Stimulated activated CD4-positive, alpha-beta T cell treated with anti-CD3 and anti-CD28 coated beads, Interleukin-1b, Interleukin-23, amount 100 ng/mL, for 4 hours (primary cell): Measurements from ENCODE around the gene DNAJB12.
"Not testable (repeated sequence)": the region's sequence is repeated elsewhere in the genome, so short reads cannot be mapped to it uniquely, and the experiment has no call there.

Experiments used
- DNase-seq, 2 donors: peaks; one replicate each; pipeline ENCODE4 v3.0.0-alpha.2; 2020; ENCODE audit warnings: low read depth in 2 of 2

The DNAJB12 gene

DNA sequence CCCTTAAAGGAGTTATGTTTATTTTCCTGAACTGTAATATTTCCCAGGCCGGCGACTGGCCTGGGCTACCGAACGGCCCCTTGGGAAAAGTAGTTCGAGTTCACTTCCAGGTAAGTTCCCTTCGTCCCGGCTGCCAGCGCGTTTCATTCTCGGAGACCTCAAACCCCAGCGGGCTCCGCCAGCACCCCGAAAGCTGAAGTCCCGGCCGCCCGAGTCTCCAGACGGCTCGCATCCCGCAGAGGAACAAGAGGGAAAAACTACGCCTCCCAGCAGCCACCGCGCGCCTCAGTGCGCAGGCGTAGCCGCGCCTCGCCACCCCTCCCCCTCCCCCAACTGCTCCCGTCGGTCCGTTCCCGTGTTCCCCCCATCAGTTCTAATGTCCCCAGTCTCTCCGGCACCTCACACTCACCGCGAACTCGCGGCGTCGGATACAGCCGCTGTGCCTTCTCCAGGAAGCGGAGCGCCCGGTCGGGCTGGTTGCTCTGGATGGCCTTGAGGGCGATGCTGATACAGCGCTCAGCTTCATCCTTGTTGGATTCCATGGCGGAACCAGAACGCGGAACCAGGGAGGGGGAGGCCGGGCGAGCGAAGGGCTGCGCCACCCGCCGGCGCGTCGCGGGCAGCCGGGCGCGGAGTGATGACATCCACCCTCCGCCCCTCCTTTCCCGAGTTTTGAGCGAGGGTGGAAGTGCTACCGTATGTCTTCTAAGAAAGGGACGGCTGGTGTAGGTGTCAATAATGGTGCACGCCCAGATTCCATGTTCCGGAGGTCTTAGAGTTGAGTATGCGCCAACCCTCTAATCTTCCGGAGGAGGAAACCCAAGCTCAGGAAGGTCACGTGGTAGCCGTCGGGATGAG, at the start of gene DNAJB12:
Gene DNAJB12, minus strand, starts transcription at position 564 of the 858 bp plus-strand sequence. Its CDS starts 22 bp downstream, at position 542.
- peak; percentile 82 to 83 for DNase-seq

DNA sequence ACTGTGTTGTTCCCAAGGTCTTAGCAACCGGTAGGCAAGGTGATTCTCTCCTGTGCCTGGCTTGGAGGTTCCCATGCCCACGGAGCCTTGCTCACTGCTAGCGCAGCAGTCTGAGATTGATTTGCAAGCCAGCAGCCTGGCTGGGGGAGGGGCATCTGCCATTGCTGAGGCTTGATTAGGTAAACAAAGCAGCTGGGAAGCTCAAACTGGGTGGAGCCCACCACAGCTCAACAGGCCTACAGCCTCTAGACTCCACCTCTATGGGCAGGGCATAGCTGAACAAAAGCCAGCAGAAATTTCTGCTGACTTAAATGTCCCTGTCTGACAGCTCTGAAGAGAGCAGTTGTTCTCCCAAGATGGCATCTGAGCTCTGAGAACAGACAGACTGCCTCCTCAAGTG, 40.9 kb upstream of the DNAJB12 start:
- not testable (repeated sequence) for DNase-seq

DNA sequence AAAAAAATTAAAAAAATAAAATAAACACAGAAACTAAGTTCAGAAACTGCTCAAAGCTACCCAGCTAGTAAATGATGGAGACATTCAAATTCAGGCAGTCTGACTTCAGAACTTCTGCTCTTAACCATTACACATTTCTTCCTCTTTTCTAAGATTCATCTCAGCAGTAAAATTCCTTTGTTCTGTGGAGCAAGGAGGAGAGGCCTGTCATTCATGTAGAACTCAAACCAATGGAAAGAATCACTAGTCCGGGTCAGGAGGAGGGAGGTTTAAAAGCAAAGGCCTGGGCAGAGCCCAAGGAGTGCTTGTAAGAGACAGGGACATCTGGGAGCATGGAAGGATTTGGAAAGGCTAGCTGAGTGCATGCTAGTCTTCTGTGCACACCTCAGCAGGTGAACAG, 37.9 kb upstream of the DNAJB12 start:
- no peak for DNase-seq

GRCh38 chr10:72390764-72391163, 36.0 kb upstream of the DNAJB12 start:
- DNase-seq: no peak

GRCh38 chr10:72389716-72390115, 35.0 kb upstream of the DNAJB12 start:
- no peak for DNase-seq

DNA sequence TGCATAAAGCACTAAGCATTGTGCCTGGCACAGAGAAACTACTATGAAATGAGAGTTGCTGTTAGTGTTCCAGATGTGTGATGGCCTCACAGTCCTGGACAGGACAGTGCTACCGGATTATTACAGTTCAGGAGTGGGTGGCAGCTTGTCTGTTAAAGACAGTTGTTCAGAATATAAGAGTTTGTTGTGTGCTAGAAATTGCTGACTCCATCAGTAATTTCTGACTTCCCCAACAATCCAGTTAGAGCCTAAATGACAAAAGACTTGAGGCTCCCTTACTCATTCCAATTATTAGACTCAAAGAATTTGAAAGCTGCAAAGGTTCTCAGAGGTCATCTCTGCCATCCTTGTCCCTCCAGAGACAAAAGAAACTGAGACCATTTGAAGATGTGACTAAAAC, 34.3 kb upstream of the DNAJB12 start:
- no peak for DNase-seq

GRCh38 chr10:72388062-72388461, 33.3 kb upstream of the DNAJB12 start:
- no peak for DNase-seq

DNA sequence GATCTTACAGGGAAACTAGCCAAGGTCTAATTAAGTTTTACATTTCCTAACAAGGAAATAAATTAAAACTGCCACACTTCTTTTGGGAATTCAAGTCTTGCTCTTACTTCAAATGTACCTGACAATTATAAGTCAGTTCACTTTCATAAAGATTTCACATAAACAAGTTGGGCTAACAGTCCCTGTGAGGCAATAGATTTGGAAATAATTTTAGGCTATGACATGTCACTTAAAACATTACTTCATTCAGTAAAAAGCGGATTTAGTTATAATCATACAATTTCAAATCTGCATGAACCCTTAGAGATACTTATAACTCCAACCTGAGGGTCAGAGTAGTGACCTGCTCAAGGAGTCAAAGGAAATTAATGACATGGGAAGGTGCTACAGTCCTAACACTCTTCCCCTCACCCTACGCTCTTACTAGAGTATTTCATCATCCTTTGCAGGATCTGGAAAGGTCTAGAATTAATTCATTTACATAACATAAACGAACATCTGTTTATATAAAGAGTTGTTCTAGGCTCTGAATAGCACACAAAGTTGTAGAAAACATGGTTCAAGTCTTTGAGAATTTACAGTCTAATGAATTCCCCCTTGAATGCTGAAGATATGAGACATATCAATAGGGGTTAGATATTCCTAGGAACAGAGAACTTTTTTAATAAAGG, 32.3 kb upstream of the DNAJB12 start:
- no peak for DNase-seq

DNA sequence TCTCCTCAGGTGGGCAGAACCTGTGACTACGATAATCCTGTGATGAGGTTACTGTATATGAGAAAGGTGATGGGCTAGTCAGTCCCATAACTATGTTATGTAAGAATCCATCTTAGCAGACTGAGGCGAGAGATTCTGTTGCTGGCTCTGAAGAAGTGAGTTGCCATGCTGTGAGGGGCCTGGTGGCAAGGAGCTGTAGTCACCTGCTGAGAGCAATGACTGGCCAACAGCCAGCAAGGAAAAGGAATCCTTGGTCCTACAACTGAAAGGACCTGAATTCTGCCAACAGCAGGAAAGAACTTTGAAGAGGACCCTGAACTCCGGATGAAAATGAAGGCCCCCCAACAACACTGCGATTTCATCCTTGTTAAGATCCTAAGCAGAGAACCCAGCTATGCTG, 31.0 kb upstream of the DNAJB12 start:
- DNase-seq: no peak

DNA sequence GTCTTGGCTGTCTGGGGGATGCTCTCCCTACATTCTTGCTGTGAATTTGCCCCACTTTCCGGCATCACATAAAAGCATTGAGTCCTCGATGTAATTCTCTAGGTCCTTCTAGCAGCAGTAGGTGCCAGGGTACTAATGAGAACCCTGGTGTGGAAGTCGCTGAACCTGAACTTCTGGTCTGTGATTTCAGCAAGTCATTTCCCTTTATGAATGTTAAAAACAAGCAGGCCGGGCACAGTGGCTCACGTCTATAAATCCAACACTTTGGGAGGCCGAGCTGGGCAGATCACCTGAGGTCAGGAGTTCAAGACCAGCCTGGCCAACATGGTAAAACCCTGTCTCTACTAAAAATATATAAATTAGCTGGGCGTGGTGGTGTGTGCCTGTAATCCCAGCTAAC, 30.3 kb upstream of the DNAJB12 start:
- DNase-seq: not testable (repeated sequence)

DNA sequence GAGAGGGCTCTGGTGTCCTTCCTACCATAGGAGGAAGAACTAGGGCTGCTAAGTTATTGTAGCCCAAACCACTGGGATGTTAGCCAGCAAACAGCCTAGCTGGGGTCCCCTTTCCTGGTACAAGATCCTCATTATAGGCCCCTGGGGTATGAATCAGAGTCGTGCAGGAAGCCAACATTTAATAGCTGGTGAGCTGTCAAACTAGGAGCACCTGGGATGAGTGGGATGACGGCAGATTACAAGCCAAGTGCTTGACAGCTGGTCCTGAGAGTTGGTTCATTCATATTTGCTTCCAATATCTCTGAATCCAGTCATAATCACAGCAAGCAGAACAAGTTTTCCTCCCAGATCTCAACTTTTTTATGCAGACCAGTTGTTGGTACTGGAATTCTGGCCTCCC, 25.1 kb upstream of the DNAJB12 start:
- DNase-seq: no peak

GRCh38 chr10:72379062-72379461, 24.3 kb upstream of the DNAJB12 start:
- no peak for DNase-seq

GRCh38 chr10:72375585-72375984, 20.9 kb upstream of the DNAJB12 start:
- no peak for DNase-seq

- no peak for DNase-seq
Measured at GRCh38 chr10:72375173-72375572, 20.5 kb upstream of the DNAJB12 start.

DNA sequence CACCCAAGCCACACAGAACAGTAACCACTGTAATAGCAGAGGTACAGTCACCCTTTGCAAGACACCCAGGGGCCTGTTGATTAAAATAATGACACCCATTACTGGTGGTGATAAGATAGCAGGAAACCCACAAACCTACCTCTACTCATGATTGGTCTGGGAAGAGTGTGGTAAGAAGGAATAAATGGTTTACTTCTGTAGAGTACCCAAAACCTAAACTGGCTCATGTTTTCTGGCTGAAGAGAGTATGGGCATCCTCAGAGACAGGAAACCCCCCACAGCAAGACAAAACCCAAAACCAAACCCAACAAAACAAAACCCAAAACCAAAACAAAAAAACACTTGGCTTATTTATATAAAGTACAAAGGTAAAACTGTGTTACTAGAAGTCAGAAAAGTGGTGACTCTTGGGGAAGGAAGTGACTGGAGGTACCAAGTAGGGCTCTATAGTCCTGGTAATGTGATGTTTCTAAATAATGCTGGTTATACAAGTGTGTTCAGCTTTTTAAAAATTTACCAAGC, 15.5 kb upstream of the DNAJB12 start:
- no peak for DNase-seq

- DNase-seq: no peak
Measured at GRCh38 chr10:72367301-72367960, 12.7 kb upstream of the DNAJB12 start.

DNA sequence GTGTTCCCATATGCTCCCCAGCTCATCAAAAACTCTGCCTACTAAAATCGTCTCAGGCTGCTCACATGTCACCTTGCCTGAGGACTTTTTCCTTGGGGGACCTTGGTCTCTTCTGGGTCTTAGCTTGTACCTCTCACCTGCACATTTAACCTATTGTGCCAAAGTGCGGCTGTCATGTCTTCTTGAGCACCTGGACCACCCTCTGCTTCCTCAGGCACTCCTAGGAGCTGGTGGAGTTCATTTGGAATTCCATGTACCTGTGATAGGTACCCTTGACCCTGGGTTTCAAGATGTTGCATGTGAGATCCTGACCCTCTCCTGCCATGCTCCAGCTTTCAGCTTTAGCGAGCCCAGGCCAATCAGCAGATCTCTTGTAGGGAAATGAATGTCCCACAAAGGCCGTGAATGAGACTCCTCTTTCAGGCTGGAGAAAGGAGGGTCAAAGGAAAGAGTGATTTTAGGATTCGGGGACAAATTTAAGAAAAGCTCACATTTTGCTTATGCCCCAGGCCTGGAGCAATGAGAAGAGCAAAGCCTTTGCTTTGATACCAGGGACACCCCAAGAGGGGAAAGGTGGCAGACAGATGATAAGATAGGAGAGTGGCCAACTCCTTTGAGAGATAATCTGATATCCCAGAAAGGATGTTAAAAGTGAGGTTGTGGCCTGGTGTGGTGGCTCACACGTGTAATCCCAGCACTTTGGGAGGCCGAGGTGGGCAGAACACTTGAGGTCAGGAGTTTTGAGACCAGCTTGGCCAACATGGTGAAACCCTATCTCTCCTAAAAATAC, 10.6 kb upstream of the DNAJB12 start:
- DNase-seq: no peak

DNA sequence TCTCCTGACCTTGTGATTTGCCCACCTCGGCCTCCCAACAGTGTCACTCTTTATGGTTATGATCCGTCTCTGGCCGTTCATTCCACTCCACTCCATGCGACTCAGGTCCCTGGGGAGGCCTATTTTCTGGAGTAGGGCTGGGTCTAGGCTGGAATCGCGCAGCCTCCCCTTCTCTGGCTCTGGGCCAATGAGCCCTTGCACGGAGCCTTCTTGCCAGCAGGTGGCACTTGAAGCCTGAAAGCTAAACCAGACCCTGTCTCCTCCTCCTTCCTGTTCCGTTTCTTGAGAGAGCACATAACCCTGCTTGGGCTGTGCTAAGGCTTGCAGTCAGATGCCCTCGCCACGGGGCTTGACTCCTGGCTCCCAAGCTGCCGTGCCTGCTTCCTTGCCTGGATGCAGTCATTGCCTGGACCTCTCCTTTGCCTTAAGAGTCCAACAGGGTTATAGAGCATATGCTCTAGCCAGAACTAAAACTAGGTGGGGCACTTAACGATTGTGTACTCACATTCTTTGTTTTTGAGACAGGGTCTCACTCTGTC, 9.6 kb upstream of the DNAJB12 start:
- peak; percentile 66 to 80 for DNase-seq

DNA sequence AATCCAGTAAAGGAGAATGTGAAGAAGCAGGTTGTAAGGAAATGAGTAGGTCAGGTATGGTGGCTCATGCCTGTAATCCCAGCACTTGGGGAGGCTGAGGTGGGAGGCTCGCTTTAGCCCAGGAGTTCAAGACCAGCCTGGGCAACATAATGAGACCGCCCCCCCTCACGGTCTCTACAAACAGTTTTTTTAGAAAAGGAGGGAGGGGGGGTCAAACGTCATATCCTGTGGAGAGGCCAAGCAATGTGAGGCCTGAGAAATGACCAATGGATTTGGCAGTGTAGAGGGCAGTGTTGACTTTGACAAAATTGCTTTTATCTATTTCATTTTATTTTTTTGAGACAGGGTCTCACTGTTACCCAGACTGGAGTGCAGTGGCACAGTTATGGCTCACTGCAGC, 2.3 kb upstream of the DNAJB12 start:
- DNase-seq: no peak

DNA sequence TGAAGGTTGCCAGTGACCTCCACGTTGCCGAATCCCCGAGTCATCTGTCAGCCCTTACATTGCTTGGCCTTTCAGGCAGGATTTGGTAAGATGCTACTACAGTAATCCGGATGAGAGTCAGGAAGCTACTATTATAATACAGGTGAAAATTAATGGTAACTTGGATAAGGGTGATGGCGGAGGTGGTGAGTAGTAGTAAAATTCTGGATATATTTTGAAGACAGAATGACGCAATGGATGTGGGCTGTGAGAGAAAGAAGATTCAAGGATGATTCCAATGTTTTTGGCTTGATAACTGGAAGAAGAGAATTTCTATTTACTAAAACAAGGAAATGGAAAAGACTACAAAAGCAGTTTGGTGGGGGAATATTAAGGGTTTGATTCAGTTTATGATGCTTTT, 1.4 kb upstream of the DNAJB12 start:
- no peak for DNase-seq

GRCh38 chr10:72355214-72355555, 466 bp upstream of the DNAJB12 start:
- DNase-seq: no peak
